GM23248 (cell line): ENCODE results near the gene PROM2.

Source experiments
- EZH2 ChIP-seq: fragments of 200-600 bp; sonication (generic); IDR thresholded peaks from 2 replicates; pipeline ENCODE4 v1.6.1; 2018; ENCODE audit warnings: antibody characterized with exemption, mild to moderate bottlenecking; ENCODE audit not compliant: insufficient read depth, poor library complexity, severe bottlenecking
- EZH2phosphoT487 ChIP-seq: fragments of 200-600 bp; sonication (generic); IDR thresholded peaks from 2 replicates; pipeline ENCODE4 v1.6.1; 2018; ENCODE audit warnings: antibody characterized with exemption, moderate library complexity, mild to moderate bottlenecking, low read depth; ENCODE audit not compliant: insufficient read depth

DNA sequence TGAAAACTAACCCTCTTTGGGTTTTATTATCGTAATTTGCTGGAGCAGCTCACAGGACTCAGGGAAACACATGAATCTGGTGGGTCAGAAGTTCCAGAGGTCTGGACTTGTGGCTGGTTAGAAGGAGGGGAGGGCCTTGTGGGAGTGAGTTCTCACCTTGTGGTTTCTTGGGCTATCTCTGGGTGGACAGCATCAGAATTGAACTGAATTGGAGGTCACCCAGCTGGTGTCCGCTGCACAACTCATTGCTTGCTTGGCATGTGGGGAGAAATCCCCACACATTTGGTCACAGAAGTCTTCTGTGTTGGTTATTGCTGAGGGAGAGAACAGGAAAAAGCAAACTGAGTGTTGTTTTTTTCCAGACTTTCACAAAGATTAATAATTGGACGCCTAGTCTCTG is 39.4 kb upstream of the PROM2 start:
- TF ChIP-seq EZH2: no peak
- no peak for TF ChIP-seq EZH2phosphoT487
